ENCODE results near the gene WDR38.
A peak's percentile ranks its signal among the peaks of the same experiment; 100 is the strongest.

The WDR38 gene

GRCh38 chr9:124852829-124853531, at the start of gene WDR38:
TSS of gene WDR38 (plus strand) at chr9:124853460. CDS start at chr9:124853532, 72 bp downstream.
- peak; percentile 74 for DNase-seq

DNA sequence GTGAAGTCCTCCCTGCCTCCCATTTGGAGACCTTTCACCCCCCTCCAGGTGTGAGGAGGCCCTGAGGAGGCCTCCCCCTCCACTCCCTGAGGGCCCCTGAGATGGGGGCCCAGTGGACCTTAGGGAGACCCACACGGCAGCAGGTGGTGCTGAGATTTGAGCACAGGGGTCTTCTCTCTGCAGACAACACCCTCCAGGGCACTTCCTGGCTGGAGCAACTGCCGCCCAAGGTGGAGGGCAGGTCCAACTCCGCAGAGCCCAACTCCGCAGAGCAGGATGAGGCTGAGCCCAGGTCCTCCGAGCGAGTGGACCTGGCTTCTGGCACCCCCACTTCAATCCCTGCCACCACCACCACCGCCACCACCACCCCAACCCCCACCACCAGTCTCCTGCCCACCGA, 49.3 kb upstream of the WDR38 start:
- DNase-seq = no peak

GRCh38 chr9:124805186-124805585, 48.1 kb upstream of the WDR38 start:
- DNase-seq = no peak

- no peak for DNase-seq
Observed at GRCh38 chr9:124808246-124808956, 44.9 kb upstream of the WDR38 start.

GRCh38 chr9:124809211-124809610, 44.0 kb upstream of the WDR38 start:
- no peak for DNase-seq

DNA sequence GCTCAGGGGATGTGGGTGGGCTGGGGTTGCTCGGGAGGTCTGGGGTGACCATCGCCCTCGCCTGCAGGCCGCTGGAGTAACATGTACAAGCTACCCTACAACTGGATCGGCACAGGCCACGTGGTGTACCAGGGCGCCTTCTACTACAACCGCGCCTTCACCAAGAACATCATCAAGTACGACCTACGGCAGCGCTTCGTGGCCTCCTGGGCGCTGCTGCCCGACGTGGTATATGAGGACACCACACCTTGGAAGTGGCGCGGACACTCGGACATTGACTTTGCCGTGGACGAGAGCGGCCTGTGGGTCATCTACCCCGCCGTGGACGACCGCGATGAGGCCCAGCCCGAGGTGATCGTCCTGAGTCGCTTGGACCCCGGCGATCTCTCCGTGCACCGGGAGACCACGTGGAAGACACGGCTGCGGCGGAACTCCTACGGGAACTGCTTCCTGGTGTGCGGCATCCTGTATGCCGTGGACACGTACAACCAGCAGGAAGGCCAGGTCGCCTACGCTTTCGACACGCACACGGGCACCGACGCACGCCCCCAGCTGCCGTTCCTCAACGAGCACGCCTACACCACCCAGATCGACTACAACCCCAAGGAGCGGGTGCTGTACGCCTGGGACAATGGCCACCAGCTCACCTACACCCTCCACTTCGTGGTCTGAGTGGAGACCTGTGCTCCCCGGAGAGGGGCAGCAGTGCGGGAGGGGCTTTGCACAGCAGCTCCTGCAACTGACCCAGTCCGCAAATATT, 43.3 kb upstream of the WDR38 start:
- no peak for DNase-seq

DNA sequence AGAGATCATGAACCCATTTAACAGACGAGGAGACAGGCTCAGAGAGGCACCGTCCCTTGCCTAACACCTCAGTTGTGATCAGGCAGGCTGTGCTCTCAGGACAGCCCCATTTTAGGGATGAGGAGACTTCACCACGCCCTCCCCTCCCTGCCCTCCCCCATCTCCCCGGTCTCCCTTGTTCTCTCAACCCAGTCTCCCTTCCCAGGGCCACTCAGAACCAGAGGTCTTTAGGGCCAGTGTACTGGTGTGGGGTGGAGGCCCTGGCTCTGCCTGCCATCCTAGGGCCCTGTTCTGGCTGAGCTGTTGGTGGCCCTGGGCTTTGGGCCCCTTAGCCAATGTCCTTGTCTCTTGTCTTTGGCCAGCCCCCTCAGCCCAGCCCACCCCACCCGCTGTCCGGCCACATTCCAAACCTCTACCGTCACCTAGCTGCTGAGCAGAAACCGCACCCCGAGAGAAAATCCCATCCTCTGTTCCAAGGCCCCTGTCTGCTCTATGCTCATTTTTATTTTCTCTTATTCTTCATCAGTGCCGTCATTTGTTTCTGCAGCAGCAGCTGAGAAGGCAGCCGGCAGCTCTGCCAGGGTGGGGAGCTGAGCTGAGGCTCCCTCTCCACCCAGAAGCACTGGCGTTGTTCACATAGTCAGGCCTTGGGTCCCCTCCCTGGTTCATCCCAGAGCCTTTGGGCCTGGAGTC, 42.5 kb upstream of the WDR38 start:
- DNase-seq = no peak

DNA sequence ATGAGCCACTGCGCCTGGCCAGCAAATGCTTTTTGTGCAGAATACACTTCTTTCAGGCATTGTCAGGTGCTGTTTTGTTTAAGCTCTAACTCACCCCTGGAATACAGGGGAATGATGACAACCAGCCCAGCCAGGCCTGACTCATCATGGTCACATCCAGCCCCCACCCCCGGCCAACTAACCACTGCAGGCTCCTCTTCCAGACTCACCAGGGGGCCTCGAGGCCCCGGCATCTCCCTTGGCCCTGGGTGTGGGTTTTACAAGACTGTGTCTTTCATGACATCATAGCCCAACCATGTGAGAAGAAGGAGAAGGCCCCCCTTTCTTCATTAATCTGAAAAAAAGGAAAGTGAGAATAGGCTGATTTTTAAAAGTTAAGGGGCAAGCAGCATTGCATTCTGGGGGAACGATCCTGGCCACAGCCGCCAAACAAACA, 40.8 kb upstream of the WDR38 start:
- DNase-seq = no peak

DNA sequence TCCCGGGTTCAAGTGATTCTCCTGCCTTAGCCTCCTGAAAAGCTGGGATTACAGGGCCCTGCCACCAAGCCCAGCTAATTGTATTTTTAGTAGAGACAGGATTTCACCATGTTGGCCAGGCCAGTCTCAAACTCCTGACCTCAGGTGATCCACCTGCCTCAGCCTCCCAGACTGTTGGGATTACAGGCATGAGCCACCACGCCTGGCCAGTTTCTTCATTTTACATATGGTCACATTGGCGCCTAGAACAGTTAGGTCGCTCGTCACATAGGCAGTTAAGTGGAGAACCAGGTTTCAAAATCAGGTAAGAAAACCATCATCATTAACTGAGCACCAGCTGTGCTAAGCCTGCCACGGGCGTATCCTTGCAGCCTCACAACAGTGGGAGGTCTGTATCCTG, 40.2 kb upstream of the WDR38 start:
- no peak for DNase-seq

DNA sequence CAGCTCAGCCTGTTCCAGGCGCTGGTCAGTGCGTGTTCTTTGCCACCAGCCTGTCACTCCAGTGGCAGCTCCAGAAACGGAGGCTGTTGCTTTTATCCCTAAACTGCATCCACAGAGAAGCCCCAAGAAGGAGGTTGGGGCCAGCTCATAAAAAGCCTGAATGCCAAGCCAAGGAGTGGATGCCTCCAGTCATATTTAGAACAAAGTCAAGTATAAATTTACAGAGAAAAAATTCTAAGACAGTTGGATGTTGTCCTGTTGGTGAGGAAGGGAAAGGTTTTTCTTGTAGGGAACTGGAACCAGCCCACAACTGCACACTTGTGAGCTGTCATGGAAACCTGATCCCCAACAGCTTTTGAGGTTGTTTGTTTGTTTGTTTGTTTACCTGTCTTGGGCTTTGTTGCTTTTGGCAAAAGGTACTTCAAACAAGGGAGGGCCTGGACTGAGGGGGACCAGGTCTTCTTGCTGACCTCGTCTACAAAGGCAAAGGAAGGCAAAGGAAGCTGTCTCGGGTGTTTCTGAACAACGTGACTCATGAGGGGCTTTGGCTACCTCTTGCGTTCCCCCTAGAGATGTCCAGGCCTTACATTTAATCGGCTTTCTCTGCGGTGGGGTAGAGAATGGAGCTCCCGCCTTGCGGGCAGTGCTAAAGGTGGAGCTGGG, 39.6 kb upstream of the WDR38 start:
- no peak for DNase-seq

DNA sequence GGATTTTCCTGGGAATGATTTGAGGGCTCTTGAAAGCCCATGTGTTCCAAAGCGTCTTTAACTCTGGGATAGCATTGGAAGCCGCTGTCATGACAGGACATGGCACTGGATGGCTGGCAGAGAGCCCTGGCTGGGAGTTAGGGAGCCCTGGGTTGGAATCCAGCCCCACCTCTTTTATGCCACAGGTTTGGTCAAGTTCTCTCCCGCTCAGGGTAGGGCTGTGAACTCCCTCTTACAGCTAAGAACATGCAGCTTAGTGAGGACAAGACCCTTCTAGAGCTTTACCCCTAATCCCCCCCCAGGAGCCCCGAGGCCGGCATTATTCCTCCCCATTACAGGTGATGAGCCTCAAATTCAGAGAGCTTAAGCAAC, 39.1 kb upstream of the WDR38 start:
- DNase-seq = no peak

- no peak for DNase-seq
Observed at GRCh38 chr9:124815601-124816000, 37.7 kb upstream of the WDR38 start.

DNA sequence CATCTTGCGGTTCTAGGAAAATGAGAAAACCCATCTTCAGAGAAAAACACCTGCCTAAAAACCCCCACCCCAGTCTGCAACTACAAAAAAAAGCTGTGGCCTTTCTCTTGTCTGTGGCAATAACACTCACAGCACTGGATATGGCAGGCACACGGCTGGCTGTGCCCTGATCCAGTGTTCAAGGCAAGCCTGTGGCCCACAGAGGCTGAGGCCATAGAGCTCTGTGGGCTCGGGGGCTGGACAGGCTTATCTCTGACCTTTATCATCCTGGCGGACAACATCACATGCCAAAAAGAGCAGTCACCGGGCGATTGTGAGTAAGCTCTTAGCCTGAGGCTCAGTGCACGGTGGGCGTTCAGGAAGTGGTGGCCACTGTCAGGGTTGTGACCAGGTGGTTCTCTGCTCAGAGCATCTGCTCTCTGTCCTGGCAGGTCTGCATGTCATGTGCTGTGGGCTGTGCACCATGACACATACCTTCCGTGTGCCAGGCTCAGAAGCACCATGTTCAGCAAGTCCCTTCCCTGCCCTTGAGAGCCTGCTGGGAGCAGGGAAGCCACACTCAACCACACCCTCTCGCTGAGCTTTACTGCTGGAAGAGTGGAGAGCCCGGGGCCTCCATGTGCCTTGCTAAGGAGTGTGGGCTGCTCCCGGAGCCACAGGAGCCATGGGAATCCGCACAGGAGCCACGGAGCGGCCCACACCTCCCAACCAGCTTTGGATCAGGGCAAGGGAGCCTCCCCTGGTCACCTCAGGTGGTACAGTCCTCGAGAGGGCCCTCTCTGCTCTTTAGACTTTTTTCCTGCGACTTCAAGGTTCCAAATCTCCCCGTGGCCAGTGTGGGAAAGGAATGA, 34.6 kb upstream of the WDR38 start:
- DNase-seq = no peak

- DNase-seq = no peak
Observed at GRCh38 chr9:124820698-124821623, 32.3 kb upstream of the WDR38 start.

DNA sequence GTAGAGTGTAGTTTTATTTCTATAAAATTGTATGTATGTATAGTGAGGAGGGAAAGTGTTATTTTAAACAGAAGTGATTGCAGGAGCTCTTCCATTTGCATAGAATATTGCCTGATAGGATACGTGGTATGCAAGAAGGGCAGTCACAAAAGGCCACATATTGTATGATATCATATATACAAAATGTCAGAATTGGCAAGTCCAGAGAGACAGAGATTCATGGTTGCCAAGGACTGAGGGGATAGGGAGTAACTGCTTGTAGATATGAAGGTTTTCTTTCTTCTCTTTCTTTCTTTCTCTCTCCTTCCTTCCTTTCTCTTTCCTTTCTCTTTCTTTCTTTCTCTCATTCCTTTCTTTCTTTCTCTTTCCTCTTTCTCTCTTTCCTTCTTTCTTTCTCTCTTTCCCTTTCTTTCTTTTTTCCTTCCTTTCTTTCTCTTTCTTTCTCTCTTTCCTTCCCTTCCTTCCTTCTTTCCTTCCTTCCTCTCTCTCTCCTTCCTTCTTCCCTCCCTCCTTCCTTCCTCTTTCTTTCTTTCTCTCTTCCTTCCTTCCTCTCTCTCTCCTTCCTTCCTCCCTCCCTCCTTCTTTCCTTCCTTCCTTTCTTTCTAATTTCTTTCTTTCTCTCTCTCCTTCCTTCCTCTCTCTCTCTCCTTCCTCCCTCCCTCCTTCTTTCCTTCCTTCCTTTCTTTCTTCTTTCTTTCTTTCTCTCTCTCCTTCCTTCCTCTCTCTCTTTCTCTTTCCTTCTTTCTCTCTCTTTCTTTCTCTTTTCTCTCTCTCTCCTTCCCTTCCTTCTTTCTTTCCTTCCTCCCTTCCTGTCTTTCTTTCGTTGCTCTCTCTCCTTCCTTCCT, 24.5 kb upstream of the WDR38 start:
- DNase-seq = no peak

- DNase-seq = no peak
Observed at GRCh38 chr9:124829334-124829669, 24.0 kb upstream of the WDR38 start.

- DNase-seq = no peak
Observed at GRCh38 chr9:124830593-124830992, 22.7 kb upstream of the WDR38 start.

DNA sequence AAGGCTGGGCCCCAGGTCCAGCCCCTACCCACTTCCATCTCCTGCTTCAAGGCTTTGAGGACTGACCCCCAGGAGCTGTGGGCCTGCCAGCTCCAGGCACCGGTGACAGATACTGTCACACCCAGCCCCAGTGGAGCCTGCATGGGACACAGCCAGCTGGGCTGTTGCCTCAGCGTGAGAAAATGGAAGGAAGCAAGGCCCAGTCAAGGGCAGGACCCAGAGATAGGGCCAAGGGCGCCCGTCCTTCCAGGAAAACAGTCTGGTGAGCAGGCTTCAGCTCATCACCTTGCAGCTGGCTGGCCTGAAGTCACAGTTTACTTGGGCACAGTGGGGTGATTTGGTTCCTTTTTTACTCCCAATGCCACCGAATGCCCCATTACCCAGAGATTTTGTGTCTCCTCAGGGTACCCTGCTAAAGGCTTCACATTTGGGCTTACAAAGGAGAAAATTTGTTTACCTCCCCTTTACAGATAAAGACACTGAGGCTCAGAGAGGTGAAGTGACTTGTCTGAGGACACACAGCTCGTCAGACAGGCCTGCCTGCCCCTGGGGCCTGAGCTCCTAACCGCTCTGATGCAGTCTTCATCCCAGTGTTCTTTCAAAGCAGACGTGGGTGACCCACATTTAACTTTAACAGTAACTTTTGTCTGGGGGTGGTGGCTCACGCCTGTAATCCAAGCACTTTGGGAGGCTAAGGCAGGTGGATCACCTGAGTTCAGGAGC, 21.5 kb upstream of the WDR38 start:
- DNase-seq = no peak

DNA sequence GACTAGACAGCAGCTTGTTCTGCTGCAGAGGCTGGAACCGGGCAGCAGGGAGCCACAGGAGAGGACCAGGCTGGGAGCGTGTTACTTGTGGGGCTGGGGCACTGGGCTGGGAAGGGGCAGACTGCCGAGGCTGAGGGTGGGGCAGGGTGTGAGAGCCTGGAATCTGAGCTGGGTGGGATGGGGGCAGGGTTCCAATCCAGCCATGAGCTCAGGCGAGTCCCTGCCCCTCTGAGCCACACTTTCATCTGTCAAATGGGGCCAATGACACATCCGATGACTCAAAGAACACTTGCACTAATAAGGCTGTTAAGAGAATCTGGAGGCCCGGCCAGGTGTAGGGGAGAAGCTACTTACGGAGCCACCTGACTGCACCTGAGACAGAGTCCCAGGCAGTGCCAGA, 18.7 kb upstream of the WDR38 start:
- DNase-seq = no peak

All from stimulated activated CD4-positive, alpha-beta T cell treated with anti-CD3 and anti-CD28 coated beads, Interleukin-4, amount 100 ng/mL, for 24 hours (primary cell).